HepG2 (cell line): ENCODE measurements around the gene CLPTM1. TPM values are rescaled to one million over a fixed set of nuclear protein-coding genes. Genes with fewer than 3 reads are reported as not detected.

Experiments used
- ATRX ChIP-seq: sonication (generic); formaldehyde crosslinking; IDR thresholded peaks from 2 replicates; pipeline ENCODE4 v1.4.0; 2020; ENCODE audit warnings: missing genetic modification reagents, borderline replicate concordance
- CCDC6 ChIP-seq: sonication (generic); formaldehyde crosslinking; IDR thresholded peaks from 2 replicates; pipeline ENCODE4 v1.8.1; 2022; ENCODE audit warnings: mild to moderate bottlenecking, missing genetic modification reagents, moderate library complexity
- EED ChIP-seq: sonication (generic); formaldehyde crosslinking; IDR thresholded peaks from 2 replicates; pipeline ENCODE4 v1.5.0; 2020; ENCODE audit warnings: mild to moderate bottlenecking, missing genetic modification reagents
- FIP1L1 ChIP-seq: fragments of 200-400 bp; formaldehyde crosslinking; IDR thresholded peaks from 2 replicates; pipeline ENCODE4 v1.6.1; 2018; ENCODE audit warnings: low read depth, mild to moderate bottlenecking, low read length, moderate library complexity, borderline replicate concordance; ENCODE audit not compliant: insufficient read depth
- MATR3 ChIP-seq: sonication (generic); formaldehyde crosslinking; IDR thresholded peaks from 2 replicates; pipeline ENCODE4 v1.4.0; 2020; ENCODE audit warnings: missing genetic modification reagents
- NFATC3 ChIP-seq: sonication (generic); formaldehyde crosslinking; IDR thresholded peaks from 2 replicates; pipeline ENCODE4 v1.5.1; 2020; ENCODE audit warnings: mild to moderate bottlenecking, missing genetic modification reagents
- RFX3 ChIP-seq: IDR thresholded peaks from 2 replicates; pipeline ENCODE4 v1.6.1; 2016; ENCODE audit warnings: missing biosample characterization, missing genetic modification reagents
- SMC3 ChIP-seq: IDR thresholded peaks from 2 replicates; pipeline ENCODE4 v1.6.1; 2011; ENCODE audit warnings: low read length, improper control_type of control experiment
- TFDP2 ChIP-seq: sonication (generic); formaldehyde crosslinking; IDR thresholded peaks from 2 replicates; pipeline ENCODE4 v1.4.0; 2020; ENCODE audit warnings: missing genetic modification reagents
- ZBTB40 ChIP-seq, 2 experiments: fragments of 450-650 bp in 1 of 2; sonication (generic) in 1 of 2; formaldehyde crosslinking in 1 of 2; IDR thresholded peaks; 2 replicates each; pipeline versions ENCODE4 v1.6.1 to v1.8.0; 2016 to 2022; ENCODE audit warnings: antibody characterized with exemption in 1 of 2, mild to moderate bottlenecking in 1 of 2, missing genetic modification reagents in 1 of 2
- ZNF10 ChIP-seq: sonication (generic); formaldehyde crosslinking; IDR thresholded peaks from 2 replicates; pipeline ENCODE4 v1.4.0; 2020; ENCODE audit warnings: mild to moderate bottlenecking, low read depth, missing genetic modification reagents, borderline replicate concordance
- ZNF263 ChIP-seq: sonication (generic); formaldehyde crosslinking; IDR thresholded peaks from 2 replicates; pipeline ENCODE4 v1.4.0; 2020; ENCODE audit warnings: missing genetic modification reagents
- ZNF567 ChIP-seq: sonication (generic); formaldehyde crosslinking; IDR thresholded peaks from 2 replicates; pipeline ENCODE4 v1.8.1; 2023; ENCODE audit warnings: mild to moderate bottlenecking, missing genetic modification reagents, borderline replicate concordance
- ZNF614 ChIP-seq: IDR thresholded peaks from 2 replicates; pipeline ENCODE4 v1.6.1; 2018; ENCODE audit warnings: missing biosample characterization, missing genetic modification reagents, inconsistent platforms, borderline replicate concordance
- ZNF629 ChIP-seq: sonication (generic); formaldehyde crosslinking; conservative IDR thresholded peaks from 2 replicates; pipeline ENCODE4 v1.5.0; 2020; ENCODE audit warnings: missing genetic modification reagents
- ZNF747 ChIP-seq: sonication (generic); formaldehyde crosslinking; IDR thresholded peaks from 2 replicates; pipeline ENCODE4 v1.8.1; 2023; ENCODE audit warnings: missing genetic modification reagents, mild to moderate bottlenecking, borderline replicate concordance
- ZNF775 ChIP-seq: sonication (generic); formaldehyde crosslinking; IDR thresholded peaks from 2 replicates; pipeline ENCODE4 v1.4.0; 2020; ENCODE audit warnings: missing genetic modification reagents, mild to moderate bottlenecking, moderate library complexity, borderline replicate concordance
- polyA plus RNA-seq, 8 experiments: library from polyadenylated mRNA; depleted of rRNA in 3 of 8; stranded (reverse) in 7 of 8; unstranded in 1 of 8; fragments of >200 nt; fragmentation: Illumina TruSeq in 4 of 8; extraction: Trizol in 4 of 8; gene quantifications; 2 replicates each; pipeline versions ENCODE4 v1.2.1 to v1.2.3, GENCODE V29; 2011 to 2016; ENCODE audit warnings: low read depth in 4 of 8, missing spikeins in 1 of 8, mixed read lengths in 1 of 8; ENCODE audit not compliant: insufficient read depth in 1 of 8
- total RNA-seq, 5 experiments: library from RNA; depleted of rRNA; stranded (reverse); fragments of >200 nt; fragmentation: Illumina TruSeq; extraction: Trizol; gene quantifications; 2 replicates each; pipeline ENCODE4 v1.2.3, GENCODE V29; 2016; ENCODE audit warnings: low read depth in 1 of 5
- TF ChIP-seq, protein P1 (sequence below): sonication (generic); formaldehyde crosslinking; IDR thresholded peaks from 2 replicates; pipeline ENCODE4 v1.8.0; 2022; ENCODE audit warnings: missing genetic modification reagents, mild to moderate bottlenecking, inconsistent platforms, borderline replicate concordance

CLPTM1 gene
- total and polyA plus RNA-seq, 2 of the 13 experiments (the other 11 are each of a cell fraction or from before 2014, with no cell fraction given) = 34.9 to 42.8 TPM

DNA sequence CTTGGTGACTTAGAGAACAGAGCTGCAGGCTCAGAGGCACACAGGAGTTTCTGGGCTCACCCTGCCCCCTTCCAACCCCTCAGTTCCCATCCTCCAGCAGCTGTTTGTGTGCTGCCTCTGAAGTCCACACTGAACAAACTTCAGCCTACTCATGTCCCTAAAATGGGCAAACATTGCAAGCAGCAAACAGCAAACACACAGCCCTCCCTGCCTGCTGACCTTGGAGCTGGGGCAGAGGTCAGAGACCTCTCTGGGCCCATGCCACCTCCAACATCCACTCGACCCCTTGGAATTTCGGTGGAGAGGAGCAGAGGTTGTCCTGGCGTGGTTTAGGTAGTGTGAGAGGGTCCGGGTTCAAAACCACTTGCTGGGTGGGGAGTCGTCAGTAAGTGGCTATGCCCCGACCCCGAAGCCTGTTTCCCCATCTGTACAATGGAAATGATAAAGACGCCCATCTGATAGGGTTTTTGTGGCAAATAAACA is 30.9 kb upstream of the CLPTM1 start (continued):
- TF ChIP-seq CCDC6 (peak; percentile 78; the same call in 1 of the 2 replicates), RFX3 (CRISPR knock-in tag) (no peak), ZNF747 (CRISPR knock-in tag) (peak; percentile 94), ZNF629 (peak; percentile 84), ZNF614 (CRISPR knock-in tag) (peak; percentile 85; the same call in 1 of the 2 replicates), TFDP2 (CRISPR knock-in tag) (peak; percentile 57; the same call in 1 of the 2 replicates), EED (no peak), ZNF775 (CRISPR knock-in tag) (no peak), ZBTB40 (IDR thresholded peaks at IDR 0.05) (no peak), ZBTB40 (CRISPR knock-in tag; IDR thresholded peaks at IDR 0.05) (no peak), MATR3 (no peak), ZNF567 (CRISPR knock-in tag) (peak; percentile 61; the same call in 1 of the 2 replicates), ATRX (no peak), ZNF10 (CRISPR knock-in tag) (no peak), NFATC3 (CRISPR knock-in tag) (no peak), ZNF263 (CRISPR knock-in tag) (peak; percentile 52; the same call in 1 of the 2 replicates), FIP1L1 (no peak), SMC3 (peak; percentile 51; the same call in 1 of the 2 replicates)
- TF ChIP-seq, protein P1, sequence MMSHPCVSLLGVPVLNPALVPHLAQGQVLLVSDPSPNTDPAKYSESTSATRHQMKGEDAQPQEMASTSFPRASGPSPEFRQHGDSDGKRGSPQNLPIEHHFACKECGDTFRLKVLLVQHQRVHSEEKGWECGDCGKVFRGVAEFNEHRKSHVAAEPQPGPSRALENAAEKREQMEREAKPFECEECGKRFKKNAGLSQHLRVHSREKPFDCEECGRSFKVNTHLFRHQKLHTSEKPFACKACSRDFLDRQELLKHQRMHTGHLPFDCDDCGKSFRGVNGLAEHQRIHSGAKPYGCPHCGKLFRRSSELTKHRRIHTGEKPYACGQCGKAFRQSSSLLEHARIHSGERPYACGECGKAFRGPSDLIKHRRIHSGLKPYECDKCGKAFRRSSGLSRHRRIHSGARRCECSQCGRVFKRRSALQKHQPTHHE (CRISPR knock-in tag) = no peak
